Prostate gland (tissue), 2 donors: ENCODE data around the gene SIRT3.

Source experiments
- POLR2A ChIP-seq: fragments of 450-650 bp; IDR thresholded peaks from one replicate; pipeline ENCODE4 v1.6.1; 2016; ENCODE audit warnings: antibody characterized with exemption, mild to moderate bottlenecking
- POLR2AphosphoS5 ChIP-seq: sonication (generic); formaldehyde crosslinking; IDR thresholded peaks from one replicate; pipeline ENCODE4 v1.6.1; 2017; ENCODE audit warnings: antibody characterized with exemption
- TF ChIP-seq, protein P1 (sequence below), 4 experiments: fragments of 200-600 bp in 2 of 4; fragments of 450-650 bp in 2 of 4; sonication (generic) in 2 of 4; IDR thresholded peaks; 1 replicate in 3 of 4; 2 replicates in 1 of 4; pipeline ENCODE4 v1.5.1; 2016 to 2019; ENCODE audit warnings: antibody characterized with exemption in 4 of 4, mild to moderate bottlenecking in 2 of 4, moderate library complexity in 2 of 4

DNA sequence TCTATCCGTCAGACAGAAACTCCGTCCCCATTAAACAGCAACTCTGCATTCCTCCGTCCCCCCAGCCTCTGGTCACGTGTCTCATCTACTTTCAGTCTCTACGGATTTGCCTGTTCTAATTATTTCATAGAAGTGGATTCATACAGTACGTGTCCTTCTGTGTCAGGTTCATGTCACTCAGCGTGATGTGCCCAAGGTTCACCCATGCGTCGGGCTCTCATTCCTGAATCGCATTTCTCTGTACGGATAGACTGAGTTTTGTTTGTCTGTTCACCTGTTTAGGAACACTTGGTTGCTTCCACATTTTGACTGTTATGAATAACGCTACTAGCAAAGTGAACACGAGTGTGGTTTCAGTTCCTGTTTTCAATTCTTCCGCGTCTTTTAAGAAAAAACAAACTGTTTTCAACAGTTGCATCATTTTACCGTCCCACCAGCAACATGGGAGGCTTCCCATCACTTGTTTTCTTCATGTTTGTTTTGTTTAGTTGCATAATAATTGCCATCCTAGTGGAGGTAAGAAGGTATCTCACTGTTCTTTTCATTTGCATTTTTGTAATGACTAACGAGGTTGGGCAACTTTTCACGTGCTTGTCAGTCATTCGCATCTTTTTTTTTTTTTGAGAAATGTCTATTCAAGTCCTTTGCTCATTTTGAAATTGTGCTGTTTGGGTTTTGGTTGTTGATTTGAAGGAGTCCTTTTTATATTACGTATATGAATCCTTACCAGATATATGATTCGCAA, 33.2 kb upstream of the SIRT3 start:
- TF ChIP-seq POLR2A = no peak
- TF ChIP-seq, protein P1, sequence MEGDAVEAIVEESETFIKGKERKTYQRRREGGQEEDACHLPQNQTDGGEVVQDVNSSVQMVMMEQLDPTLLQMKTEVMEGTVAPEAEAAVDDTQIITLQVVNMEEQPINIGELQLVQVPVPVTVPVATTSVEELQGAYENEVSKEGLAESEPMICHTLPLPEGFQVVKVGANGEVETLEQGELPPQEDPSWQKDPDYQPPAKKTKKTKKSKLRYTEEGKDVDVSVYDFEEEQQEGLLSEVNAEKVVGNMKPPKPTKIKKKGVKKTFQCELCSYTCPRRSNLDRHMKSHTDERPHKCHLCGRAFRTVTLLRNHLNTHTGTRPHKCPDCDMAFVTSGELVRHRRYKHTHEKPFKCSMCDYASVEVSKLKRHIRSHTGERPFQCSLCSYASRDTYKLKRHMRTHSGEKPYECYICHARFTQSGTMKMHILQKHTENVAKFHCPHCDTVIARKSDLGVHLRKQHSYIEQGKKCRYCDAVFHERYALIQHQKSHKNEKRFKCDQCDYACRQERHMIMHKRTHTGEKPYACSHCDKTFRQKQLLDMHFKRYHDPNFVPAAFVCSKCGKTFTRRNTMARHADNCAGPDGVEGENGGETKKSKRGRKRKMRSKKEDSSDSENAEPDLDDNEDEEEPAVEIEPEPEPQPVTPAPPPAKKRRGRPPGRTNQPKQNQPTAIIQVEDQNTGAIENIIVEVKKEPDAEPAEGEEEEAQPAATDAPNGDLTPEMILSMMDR (IDR thresholded peaks at IDR 0.05) = peak in 1 of 4 experiments; percentile 15
- TF ChIP-seq POLR2AphosphoS5 = no peak
